ENCODE results near the gene XAF1.
"Not testable (repeated sequence)": the region's sequence is repeated elsewhere in the genome, so short reads cannot be mapped to it uniquely, and the experiment has no call there.

The XAF1 gene

DNA sequence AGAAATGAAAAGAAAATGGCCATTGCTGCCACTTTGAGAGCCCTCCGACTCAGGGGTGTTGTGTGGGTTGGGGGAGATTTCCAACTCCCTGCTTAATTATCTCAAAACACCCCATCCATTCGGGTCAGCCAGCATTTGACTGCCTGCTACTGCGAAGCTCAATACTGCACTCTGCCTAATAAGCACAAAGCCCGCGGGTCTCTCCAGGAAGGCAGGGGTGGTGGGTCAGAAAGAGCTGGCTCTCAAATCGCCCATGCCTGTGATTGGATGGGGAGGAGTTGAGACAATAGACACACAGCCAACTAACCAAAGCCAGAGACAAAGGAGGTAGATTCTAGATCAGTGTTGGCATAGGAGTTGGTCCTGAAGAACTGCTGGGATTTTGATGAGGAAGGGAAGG is 2.3 kb upstream of the XAF1 start:
- no peak for DNase-seq (ENCODE audit: low spot score)

DNA sequence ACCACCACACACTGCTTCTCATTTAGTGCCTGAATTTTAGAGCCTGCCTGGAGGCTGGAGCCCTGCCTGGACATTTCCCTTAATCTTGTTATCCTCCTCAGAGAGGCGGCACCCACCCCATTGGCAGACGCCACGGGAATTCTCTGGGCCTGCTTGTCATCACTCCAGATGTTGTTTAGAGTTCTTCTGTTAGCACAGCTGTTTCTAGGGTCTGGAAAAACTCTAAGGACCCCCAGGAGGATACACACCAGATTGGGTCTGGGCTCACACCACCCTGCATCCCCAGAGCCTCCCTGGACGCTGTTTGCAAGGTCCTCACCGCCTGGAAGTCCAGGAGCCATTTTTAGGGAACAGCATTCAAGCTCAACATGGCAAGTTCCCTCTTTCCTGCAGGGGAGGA is 565 bp upstream of the XAF1 start:
- peak; percentile 48 for DNase-seq (ENCODE audit: low spot score)

DNA sequence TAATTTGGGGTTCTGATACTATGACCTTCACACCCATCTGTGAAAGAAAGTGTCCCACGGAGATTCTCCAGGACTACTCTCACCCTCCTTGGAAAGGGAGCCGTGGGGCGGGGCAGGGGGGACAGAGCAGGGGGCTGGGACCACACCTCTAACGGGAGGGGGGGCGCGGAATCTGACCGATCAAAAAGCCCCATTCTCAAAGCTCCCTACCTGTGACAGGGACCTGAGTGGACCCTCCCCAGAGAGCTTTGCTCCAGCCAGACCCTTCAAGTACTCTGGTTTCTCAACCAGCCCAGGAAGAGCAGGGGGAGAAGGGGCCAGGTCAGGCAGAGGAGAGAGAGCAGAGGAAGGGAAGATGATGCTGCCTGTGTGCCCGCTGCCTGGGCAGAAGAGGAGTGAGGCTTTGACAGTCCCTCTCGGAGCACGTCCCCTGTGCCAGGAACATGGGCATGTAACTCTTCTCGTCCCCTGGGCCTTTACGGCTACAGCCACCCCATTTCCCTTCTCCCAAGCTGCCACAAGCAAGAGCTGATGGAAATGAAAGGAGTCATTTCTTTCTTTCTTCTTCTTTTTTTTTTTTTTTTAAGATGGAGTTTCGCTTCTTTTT is 682 bp downstream of the XAF1 start:
- DNase-seq (ENCODE audit: low spot score): no peak

DNA sequence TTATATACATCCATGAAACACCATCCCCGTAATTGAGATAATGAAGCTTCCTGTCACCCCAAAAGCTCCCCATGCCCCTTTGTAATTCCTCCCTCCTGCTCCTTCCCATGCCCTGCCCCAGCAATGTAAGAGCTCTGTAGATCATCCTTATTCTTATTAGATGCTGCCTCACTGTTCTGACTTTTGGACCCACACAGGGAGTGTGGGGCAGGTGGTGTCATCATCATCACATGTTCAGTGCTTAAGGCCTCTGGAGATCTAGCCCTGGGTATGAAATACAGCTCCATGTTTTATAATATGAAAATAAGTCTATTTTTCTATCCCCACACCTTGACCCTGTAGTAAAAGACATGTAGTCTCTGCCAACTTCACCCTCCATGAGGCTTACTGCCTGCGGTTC is 1.9 kb downstream of the XAF1 start:
- no peak for DNase-seq (ENCODE audit: low spot score)

DNA sequence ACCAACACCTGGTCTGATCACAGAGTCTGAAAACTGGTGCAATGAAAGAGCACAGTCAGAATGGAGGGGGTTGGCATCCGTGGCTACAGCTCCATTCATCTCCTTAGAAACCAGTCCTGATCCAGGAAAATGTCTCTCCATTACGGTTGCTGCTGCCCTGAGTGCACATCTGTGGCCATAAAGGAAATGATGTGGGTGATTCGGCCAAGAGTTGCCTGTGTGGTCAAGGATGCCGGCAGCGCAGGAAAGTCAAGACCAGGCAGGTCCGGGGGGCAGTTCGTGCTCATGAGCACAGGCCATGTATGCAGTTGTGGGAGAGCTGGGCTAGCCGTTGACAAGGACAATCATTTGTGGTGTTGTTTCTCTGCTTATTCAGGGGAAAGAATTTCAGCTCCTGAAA is 5.9 kb downstream of the XAF1 start:
- no peak for DNase-seq (ENCODE audit: low spot score)

DNA sequence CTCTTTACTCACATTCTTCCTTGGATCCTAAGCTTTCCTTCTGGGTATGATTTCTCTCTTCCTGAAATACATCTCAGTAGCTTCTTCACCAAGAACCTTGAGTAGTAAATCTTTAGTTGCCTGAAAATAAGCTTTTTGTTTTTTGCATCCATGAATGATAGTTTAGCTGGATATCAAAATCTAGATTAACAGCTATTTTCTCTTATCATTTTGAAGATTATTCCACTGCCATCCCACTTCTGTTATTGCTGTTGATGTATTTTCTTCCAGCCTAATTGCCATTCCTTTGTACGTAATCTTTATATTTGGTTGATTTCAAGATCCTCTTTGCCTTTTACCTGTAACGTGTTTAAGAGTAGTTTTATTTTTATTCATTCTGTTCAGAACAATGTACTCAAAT is 12.6 kb downstream of the XAF1 start:
- no peak for DNase-seq (ENCODE audit: low spot score)

DNA sequence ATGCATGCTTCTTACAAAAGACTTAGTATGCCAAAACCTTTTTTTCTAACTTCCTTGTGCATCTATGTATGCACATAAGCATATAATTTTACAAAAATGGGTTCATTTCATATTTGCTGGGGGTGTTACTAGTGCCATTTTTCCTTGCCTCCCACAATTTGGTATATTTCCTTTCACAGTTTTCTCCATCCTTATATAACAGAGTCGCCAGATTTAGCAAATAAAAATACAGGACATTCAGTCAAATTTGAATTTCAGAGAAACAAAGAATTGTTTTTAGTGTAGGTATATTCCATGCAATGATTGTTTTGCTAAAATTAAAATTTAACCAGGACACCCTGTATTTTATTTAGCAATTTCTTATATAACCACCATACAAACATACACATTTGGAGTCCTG is 16.2 kb downstream of the XAF1 start:
- no peak for DNase-seq (ENCODE audit: low spot score)

DNA sequence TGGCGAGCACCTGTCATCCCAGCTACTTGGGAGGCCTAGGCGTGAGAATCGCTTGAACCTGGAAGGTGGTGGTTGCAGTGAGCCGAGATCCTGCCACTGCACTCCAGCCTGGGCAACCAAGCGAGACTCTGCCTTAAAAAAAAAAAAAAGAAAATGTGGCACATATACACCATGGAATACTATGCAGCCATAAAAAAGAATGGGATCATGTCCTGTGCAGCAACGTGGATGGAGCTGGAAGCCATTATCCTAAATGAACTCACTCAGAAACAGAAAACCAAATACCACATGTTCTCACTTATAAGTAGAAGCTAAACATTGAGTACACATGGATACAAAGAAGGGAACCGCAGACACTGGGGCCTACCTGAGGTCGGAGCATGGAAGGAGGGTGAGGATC is 19.1 kb downstream of the XAF1 start:
- not testable (repeated sequence) for DNase-seq (ENCODE audit: low spot score)

DNA sequence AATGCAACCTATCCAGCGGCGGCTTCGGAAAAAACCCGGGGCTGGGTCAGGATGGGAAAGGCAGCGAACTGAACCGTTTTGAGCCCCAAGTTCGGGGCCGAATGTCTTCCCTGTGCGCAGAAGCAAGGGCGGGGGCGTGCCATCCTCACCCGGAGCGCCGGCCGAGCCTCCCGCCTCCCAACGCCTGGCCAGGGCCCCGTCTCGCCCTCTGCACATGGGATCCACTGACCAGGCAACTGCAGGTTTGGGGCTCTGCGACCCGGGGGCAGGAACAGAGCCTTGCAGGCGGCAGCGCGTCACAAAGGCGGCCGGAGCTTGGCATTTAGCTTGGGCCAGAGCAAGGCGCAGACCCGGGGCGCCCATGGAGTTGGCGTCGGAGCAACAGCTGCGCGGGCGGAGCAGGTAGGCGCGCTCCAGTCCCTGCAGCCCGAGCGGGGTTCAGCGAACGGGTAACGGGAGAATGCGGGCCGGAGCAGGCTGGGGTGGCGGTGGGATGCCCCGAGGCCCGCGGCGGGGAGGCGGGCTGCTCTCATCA is 20.1 kb downstream of the XAF1 start, which contains the start of gene FBXO39:
FBXO39 (plus strand) TSS at position 345 of the 535 bp plus-strand sequence. CDS start 3,654 bp downstream, outside the sequence.
- peak; percentile 13 for DNase-seq (ENCODE audit: low spot score)

DNA sequence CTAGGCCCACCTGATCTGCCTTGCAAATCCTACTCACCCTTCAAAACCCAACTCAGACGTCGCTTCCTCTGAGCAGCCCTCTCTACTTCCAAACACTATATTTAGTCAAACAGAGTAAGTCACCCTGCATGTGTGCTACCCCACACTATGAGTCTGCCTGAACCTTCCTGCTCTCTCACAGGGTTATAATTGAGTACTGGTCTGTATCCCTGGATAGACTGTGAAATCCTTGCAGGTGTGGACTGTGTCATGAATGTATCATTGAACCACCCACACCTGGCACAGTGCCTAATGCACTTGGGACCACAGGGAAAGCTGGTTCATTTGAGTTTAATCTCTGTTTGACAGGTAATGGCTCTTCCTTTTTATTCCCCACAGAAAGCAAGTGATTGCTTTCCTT is 23.6 kb downstream of the XAF1 start:
- no peak for DNase-seq (ENCODE audit: low spot score)

DNA sequence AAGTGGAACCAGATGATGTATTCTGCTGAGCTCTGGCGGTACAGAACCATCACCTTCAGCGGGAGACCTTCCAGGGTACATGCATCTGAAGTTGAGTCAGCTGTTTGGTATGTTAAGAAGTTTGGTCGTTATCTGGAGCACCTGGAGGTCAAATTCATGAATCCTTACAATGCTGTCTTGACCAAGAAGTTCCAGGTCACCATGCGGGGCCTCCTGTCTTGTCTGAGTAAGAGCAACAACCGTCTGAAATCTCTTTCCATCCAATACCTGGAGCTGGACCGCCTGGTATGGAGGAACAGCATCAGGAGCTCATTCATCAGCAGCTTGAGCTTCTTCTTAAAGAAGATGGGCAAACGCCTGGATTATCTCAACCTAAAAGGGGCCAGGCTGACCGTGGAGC is 24.2 kb downstream of the XAF1 start:
- no peak for DNase-seq (ENCODE audit: low spot score)

DNA sequence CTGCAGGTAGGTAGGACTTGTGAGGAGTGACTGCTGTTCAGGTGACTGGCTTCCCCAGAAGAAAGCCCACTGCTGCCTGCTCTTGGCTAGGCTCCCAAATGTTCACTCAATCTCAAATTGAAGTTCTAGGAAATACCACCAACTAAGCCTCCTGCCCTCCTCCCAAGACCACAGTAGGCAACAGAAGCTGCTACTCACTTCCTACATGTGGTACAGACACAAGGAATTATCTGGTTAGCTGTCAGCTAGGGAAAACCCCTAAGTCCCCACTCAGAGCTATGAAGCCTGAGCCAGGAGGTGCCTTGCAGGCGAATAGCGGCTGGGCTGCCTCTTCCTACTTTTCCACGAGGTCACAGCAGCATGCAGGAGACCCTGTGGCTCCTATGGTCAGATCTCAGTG is 25.0 kb downstream of the XAF1 start:
- DNase-seq (ENCODE audit: low spot score): no peak

DNA sequence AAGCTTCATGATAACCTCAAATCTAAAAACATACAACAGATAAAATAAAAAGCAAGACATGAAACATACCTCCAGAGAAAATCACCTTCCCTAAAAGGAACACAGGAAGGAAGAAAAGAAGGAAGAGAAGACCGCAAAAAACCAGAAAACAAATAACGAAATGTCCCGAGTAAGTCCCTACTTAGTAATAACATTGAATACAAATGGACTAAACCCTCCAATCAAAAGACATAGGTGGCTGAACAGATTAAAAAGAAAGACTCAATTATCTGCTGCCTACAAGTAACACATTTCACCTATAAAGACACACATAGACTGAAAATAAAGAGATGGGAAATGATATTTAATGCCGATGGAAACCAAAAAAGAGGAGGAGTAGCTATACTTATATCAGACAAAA is 26.4 kb downstream of the XAF1 start:
- DNase-seq (ENCODE audit: low spot score): no peak

DNA sequence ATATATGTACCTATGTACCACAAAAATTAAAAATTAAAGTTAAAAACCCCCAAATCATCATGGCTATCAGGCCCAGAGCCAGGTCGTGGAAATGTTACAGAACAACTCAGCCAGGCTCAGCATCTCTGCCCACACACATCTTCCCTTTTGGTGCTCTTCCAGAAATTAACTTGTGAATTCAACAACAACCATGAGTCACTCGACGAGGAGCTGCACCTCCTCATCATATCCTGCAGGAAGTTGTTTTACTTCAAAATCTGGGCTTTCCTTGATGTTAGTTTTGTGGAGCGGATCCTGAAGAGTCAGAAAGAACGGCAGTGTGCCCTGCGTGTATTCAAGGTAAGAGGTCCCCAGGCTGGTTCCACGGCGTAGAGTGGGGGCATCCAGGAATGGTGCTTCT is 30.8 kb downstream of the XAF1 start:
- DNase-seq (ENCODE audit: low spot score): peak; percentile 77

DNA sequence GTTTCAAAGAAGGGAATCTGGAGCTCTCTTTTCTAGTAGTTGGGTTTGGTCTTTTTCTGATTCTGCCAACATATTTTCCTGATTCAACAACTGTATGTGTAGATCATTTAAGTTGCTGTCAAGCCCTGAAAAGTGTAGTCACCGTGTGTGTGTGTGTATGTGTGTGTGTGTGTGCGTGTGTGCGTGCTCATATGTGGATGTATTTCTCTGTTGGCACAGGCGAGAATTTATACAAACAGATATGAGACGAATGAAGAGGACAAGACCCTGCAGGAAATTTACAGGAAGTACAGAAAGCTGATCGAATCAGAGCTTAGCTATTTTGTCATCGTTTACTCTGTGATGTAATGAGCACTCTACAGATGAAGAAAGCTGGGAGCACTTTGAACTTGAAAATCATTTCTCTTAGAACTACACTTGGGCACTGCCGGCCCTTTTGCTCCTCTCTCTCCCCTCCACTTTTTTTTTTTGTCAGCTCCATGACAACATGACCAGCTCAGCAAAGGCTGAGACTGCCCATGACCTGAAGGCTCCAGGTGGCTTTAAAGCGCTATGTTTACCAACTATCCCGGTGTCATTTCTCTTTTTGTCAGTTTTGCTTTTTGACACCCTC is 31.3 kb downstream of the XAF1 start:
- no peak for DNase-seq (ENCODE audit: low spot score)

DNA sequence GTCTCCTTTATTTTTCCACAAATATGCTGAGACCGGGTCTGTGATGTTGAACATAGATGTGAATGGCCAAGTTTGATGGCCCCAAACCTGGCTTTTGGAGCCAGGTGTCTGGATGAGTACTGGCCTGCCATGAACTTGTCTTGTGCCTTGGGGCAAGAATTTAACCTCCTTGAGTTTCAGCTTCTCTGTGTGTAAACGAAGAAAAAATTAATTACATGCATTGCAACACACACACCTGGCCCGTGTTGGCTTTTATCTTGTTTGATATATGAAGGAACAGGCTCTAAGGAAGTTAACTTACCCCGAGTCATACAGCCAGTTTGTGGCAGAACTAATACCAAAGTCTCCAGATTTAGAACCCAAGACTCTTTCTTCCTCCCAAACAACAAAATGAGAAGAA is 33.3 kb downstream of the XAF1 start:
- DNase-seq (ENCODE audit: low spot score): no peak

DNA sequence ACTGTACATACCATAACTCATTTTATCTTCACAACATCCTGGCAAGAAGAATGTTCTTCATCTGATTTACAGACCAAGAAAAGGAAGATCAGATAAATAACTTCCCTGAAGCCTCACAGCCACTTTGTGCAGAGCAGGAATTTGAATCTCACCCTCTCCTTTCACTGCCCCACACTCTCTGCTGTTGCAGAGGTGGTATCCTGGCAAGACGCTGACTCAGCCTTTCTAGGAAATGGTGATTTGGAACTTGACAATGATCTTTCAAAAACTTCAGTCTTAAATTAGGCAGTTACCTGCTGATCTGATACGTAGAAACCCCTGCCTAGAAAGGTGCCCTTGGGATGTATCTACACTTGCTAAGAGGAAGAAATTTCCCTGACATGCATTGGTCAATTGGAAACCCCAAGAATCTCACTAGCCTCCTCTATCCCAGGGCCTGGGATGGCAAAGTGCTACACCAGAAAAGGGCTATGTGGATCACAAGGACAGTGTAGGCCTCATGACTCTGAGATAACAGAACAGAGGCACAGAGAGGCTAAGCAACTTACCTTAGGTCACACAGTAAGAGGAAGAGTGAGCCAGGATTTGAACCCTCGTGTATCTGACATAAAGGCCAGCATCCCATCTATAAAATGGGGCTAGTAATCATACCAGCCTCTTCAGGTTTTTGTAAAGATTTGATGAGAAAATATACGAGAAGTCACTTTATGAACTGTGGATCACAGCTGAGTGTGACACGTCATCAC is 38.1 kb downstream of the XAF1 start:
- no peak for DNase-seq (ENCODE audit: low spot score)

DNA sequence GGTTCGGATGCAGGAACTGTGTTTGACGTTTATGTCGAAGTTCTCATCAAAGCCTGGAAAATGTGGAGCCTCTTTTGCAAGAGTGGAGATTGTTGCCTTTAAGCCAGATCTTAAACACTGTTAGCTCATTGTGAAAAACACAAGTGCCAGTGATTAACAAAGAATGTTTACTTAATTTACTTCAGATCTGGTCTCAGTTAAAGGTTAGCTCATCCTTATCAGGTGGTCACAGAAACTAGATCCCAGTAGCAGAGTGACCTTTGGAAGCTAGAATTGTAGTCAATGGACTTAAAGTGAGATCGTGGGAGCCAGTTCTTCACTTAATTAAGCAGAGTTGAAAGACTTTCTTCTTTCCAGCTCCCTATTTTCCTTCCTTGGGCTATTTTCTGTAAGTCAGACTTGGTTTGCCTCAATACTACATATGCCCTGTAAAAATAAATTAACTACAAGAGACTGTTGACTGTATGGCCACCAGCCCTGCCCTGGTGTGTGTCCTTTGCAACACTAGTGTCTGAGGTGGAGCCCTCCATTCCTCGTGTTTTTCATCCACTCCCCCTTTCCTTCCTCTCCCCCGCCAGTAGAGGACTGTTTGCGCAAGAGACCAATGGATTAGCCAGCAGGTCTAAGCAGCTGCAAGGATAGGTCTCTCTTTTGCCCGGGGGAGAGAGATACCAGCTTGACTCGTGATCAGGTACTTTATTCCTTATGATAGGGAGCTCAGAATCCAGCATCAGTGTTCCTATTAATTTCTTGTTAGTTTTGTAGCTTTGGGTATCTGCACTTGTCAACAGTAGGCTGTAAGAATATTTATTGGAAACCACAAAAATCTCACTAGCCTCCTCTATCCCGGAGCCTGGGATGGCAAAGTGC is 40.4 kb downstream of the XAF1 start:
- no peak for DNase-seq (ENCODE audit: low spot score)

DNA sequence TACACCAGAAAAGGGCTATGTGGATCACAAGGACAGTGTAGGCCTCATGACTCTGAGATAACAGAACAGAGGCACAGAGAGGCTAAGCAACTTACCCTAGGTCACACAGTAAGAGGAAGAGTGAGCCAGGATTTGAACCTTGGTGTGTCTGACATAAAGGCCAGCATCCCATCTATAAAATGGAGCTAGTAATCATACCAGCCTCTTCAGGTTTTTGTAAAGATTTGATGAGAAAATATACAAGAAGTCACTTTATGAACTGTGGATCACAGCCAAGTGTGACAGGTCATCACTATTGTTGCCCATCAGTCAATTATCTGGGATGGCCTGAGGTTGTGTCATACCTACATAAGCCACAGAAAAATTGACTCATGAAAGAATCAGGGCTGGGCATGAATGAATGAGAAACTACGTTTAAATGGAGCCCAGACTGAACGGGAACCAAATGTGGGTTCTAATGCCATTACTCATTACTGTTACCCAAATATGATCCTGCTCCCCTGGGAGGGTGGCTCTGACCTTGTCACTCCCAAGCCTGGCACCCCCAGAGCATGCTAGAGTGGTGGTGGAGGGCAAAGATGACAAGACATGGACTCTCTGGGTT is 41.1 kb downstream of the XAF1 start:
- peak; percentile 27 for DNase-seq (ENCODE audit: low spot score)

DNA sequence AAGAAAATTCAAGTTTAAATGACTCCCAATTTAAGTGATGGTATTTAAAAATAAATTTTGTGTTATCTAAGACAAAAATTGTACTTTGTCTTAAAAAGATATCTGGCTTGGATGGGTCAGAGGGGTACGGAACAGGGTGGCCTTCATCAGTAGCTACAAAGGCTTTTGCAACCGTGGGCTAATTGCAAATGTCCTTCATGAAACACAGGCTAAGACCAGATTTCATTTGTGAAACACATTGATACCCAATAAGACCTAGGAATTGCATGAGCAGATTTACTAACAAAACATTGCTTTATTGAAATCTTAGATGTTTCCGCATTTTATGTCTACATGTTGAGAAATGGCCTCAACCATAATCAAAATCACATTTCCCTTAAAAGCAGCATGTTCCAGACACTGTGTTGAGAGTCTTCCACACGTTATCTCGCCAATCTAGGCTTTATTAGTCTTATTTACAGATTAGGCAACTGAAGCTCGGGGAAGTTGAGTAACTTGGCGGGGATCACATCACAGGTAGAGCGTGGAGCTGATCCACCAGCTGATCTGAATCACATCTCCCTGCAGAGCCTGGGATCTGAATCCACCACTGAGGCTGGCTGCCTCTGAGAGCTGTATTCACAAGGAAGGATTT is 42.0 kb downstream of the XAF1 start:
- no peak for DNase-seq (ENCODE audit: low spot score)

DNA sequence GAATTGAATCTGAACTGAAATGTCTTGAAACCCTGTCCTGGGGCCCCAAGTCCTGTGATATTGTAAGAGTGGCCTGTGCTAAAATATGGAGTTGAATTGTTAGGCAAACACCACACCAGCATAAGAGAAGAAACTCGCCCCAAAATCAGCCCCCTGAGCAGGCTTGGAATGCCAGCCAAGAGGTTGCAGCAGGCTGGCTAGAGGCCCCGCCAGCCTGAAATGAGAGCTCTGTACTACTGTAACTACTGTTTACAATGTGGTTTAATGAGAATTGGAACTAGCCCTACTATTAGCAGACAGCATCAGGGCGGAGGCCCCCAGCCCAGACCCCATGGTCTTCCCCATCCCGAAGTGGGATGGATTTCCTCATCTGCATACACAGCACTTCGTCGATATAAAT is 43.9 kb downstream of the XAF1 start:
- DNase-seq (ENCODE audit: low spot score): no peak
